Stimulated activated CD8-positive, alpha-beta memory T cell treated with anti-CD3 and anti-CD28 coated beads, Interleukin-15, amount 100 ng/mL, for 4 hours (primary cell): ENCODE results near the gene VEPH1.
"Not testable (repeated sequence)": the region's sequence is repeated elsewhere in the genome, so short reads cannot be mapped to it uniquely, and the experiment has no call there.

Experiments
- DNase-seq, 2 donors: peaks; one replicate each; pipeline ENCODE4 v3.0.0-alpha.2; 2020; ENCODE audit warnings: low read depth in 2 of 2

VEPH1 gene

GRCh38 chr3:157350651-157351050 is 152.6 kb downstream of the VEPH1 start:
- not testable (repeated sequence) for DNase-seq

- DNase-seq: not testable (repeated sequence)
Observed at GRCh38 chr3:157348304-157349075, 154.7 kb downstream of the VEPH1 start.

GRCh38 chr3:157347577-157348303 is 155.5 kb downstream of the VEPH1 start:
- DNase-seq: no peak

- no peak for DNase-seq
Observed at GRCh38 chr3:157336252-157337009, 166.8 kb downstream of the VEPH1 start.

- no peak for DNase-seq
Observed at GRCh38 chr3:157335233-157336076, 167.8 kb downstream of the VEPH1 start.

GRCh38 chr3:157333551-157333991 is 169.6 kb downstream of the VEPH1 start:
- DNase-seq: no peak

- DNase-seq: no peak
Observed at GRCh38 chr3:157330206-157330605, 173.0 kb downstream of the VEPH1 start.

- no peak for DNase-seq
Observed at GRCh38 chr3:157329551-157329950, 173.7 kb downstream of the VEPH1 start.

- no peak for DNase-seq
Observed at GRCh38 chr3:157327837-157328236, 175.4 kb downstream of the VEPH1 start.

GRCh38 chr3:157327018-157327417 is 176.2 kb downstream of the VEPH1 start:
- no peak for DNase-seq

- not testable (repeated sequence) for DNase-seq
Observed at GRCh38 chr3:157324869-157325268, 178.3 kb downstream of the VEPH1 start.

- DNase-seq: no peak
Observed at GRCh38 chr3:157323360-157323759, 179.9 kb downstream of the VEPH1 start.

- DNase-seq: no peak
Observed at GRCh38 chr3:157319672-157320071, 183.5 kb downstream of the VEPH1 start.

- no peak for DNase-seq
Observed at GRCh38 chr3:157318639-157319288, 184.5 kb downstream of the VEPH1 start.

- DNase-seq: no peak
Observed at GRCh38 chr3:157317895-157318294, 185.3 kb downstream of the VEPH1 start.

GRCh38 chr3:157313186-157313585 is 190.0 kb downstream of the VEPH1 start:
- DNase-seq: no peak

- DNase-seq: no peak
Observed at GRCh38 chr3:157312376-157312745, 190.9 kb downstream of the VEPH1 start.

GRCh38 chr3:157311633-157312375 is 191.4 kb downstream of the VEPH1 start:
- no peak for DNase-seq

GRCh38 chr3:157310329-157311052 is 192.7 kb downstream of the VEPH1 start:
- DNase-seq: no peak

- DNase-seq: no peak
Observed at GRCh38 chr3:157306502-157306901, 196.7 kb downstream of the VEPH1 start.
